BE2C (cell line): Measurements from ENCODE around the gene TSEN34. TPM values are rescaled to one million over a fixed set of nuclear protein-coding genes. Genes with fewer than 3 reads are reported as not detected.

Experiments used
- DNase-seq: peaks from one replicate; pipeline ENCODE4 v3.0.0-alpha.2; 2020
- H3K27me3 ChIP-seq: fragments of 250-450 bp; sonication (Bioruptor Pico); 2 replicates; pipeline ENCODE4 v1.5.1; 2020; ENCODE audit warnings: mild to moderate bottlenecking
- H3K36me3 ChIP-seq: fragments of 250-450 bp; sonication (Bioruptor Pico); 2 replicates; pipeline ENCODE4 v1.5.1; 2020; ENCODE audit warnings: mild to moderate bottlenecking
- H3K4me1 ChIP-seq: fragments of 250-450 bp; sonication (Bioruptor Pico); 2 replicates; pipeline ENCODE4 v1.5.1; 2020
- H3K4me3 ChIP-seq: 2 replicates; pipeline ENCODE4 v1.5.1; 2011; ENCODE audit warnings: low read depth, low read length
- H3K9me3 ChIP-seq: fragments of 250-450 bp; sonication (Bioruptor Pico); 2 replicates; pipeline ENCODE4 v1.5.1; 2020
- polyA plus RNA-seq: library from polyadenylated mRNA; unstranded; fragments of >200 nt; gene quantifications from one replicate; pipeline ENCODE4 v1.2.1, GENCODE V29; 2012; ENCODE audit warnings: low read depth, missing spikeins; ENCODE audit not compliant: insufficient read length, insufficient read depth
- TF ChIP-seq, protein P1 (sequence below): IDR thresholded peaks from 2 replicates; pipeline ENCODE4 v1.5.1; 2012; ENCODE audit warnings: mild to moderate bottlenecking, low read depth, low read length

TSEN34 gene
- polyA plus RNA-seq, result 27.7 TPM

DNA sequence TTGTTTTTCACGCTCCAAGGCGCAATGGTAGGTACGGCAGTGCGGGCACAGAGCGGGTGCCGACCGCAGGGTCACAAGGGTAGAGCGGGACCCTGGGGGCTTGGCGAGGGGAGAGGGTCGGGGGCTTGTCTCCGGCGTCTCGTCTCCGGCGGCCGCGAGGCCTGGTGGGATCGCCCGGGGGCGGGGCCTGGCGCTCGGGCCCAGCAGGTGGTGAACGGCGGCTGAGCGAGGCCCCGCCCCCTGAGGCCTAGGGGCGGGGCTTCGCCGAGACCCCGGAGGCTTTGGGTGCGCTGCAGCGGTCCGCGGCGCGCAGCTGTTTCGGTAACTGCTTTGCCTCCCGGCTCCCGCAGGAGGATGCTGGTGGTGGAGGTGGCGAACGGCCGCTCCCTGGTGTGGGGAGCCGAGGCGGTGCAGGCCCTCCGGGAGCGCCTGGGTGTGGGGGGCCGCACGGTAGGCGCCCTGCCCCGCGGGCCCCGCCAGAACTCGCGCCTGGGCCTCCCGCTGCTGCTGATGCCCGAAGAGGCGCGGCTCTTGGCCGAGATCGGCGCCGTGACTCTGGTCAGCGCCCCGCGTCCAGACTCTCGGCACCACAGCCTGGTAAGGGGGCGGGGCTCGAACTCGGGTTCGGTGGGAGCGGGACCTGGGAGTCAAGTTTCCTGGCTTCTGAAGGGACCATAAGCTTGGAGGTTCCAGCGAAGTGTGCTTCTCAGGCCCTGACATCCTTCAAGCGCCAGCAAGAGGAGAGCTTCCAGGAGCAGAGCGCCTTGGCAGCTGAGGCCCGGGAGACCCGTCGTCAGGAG, at the start of gene TSEN34:
TSEN34 (plus strand) TSS at position 298 of the 800 bp plus-strand sequence; CDS start at position 355, 57 bp downstream.
- H3K9me3 ChIP-seq, result no peaks in the 10 kb centered on the region
- peak within 1 kb of the TSS; percentile 78 for H3K4me3 ChIP-seq
- TF ChIP-seq, protein P1, sequence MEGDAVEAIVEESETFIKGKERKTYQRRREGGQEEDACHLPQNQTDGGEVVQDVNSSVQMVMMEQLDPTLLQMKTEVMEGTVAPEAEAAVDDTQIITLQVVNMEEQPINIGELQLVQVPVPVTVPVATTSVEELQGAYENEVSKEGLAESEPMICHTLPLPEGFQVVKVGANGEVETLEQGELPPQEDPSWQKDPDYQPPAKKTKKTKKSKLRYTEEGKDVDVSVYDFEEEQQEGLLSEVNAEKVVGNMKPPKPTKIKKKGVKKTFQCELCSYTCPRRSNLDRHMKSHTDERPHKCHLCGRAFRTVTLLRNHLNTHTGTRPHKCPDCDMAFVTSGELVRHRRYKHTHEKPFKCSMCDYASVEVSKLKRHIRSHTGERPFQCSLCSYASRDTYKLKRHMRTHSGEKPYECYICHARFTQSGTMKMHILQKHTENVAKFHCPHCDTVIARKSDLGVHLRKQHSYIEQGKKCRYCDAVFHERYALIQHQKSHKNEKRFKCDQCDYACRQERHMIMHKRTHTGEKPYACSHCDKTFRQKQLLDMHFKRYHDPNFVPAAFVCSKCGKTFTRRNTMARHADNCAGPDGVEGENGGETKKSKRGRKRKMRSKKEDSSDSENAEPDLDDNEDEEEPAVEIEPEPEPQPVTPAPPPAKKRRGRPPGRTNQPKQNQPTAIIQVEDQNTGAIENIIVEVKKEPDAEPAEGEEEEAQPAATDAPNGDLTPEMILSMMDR, result no peak
- DNase-seq, result peak; percentile 93
- no peaks in the 10 kb centered on the region for H3K27me3 ChIP-seq
- no peaks in the 10 kb centered on the region for H3K4me1 ChIP-seq
- no peaks in the 10 kb centered on the region for H3K36me3 ChIP-seq

DNA sequence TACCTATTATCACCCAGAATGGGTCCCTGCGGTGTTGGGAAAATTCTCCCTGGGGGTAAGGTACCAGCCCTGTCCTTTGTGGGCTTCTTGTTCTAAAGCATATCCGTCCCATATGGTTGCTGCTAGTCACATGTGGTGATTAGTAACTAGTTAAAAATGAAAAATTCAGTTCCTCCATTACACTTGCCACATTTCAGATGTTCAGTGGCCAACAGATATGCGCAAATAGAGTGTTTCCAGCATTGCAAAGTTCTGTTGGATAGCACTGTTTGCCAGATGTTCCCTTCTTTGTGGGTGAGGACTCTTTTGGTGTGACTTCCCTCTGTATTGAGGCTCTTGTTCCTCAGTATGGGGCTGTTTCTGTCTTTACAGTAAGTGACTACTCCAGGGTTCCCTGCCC, 49.8 kb upstream of the TSEN34 start:
- H3K4me3 ChIP-seq, result no peak overlapping the region

DNA sequence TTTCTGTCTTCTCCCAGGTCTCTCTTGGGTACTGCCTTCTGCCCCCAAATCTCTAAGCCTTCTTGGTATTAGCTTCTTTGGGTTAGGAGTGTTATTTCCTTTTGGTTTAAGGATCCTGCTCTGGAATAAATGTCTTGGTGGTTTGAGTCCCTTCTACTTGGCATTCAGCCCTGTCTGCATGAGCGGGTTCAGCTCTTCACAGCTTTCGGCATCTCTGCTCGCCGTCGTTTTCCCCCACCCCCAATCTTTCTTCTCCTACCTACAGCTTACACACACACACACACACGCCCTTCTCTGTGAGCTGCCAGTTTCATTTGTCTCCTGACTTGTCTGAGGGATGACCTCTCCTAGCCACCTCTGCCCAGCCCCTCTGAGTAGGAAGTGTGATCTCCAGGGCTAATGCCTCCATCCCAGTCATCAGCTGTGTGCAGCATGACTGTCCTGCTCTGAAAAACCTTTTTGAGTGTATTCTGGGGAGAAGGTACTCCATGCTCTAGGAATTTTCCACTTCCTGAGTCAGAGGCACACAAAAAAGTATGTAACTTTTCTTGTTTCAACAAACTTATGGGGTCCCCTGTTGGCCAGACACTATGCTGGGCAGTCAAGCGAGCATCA, 48.8 kb upstream of the TSEN34 start:
- H3K9me3 ChIP-seq, result no peaks in the 10 kb centered on the region
- H3K36me3 ChIP-seq, result peaks cover 64% of the 10 kb centered on the region
- no peaks in the 10 kb centered on the region for H3K27me3 ChIP-seq
- no peak overlapping the region for H3K4me3 ChIP-seq
- no peaks in the 10 kb centered on the region for H3K4me1 ChIP-seq
- TF ChIP-seq, protein P1, result no peak
- DNase-seq, result no peak

More for the DNA sequence above, 49.8 kb upstream of the TSEN34 start:
- Histone ChIP-seq H3K27me3 (no peaks in the 10 kb centered on the region), H3K36me3 (peaks cover 55% of the 10 kb centered on the region), H3K9me3 (no peaks in the 10 kb centered on the region), H3K4me1 (no peaks in the 10 kb centered on the region)
- DNase-seq, result no peak
- TF ChIP-seq, protein P1, result no peak

DNA sequence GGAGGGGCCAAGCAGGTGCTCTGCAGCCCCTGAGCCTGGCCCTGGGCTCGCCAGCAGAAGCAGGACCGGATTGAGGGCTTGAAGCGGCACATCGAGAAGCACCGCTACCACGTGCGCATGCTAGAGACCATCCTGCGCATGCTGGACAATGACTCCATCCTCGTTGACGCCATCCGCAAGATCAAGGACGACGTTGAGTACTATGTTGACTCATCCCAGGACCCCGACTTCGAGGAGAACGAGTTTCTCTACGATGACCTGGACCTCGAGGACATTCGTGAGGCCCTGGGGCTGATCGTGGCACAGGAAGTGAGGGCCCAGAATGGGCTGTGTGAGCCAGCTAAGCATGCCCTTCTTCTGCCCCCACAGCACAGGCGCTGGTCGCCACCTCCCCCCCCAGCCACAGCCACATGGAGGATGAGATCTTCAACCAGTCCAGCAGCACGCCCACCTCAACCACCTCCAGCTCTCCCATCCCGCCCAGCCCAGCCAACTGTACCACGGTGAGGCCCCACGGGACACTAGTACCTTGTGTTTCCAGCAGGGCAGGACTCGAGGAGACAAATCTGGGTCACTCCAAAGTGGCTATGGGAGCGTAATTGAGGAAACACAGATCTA, 45.5 kb upstream of the TSEN34 start:
- DNase-seq, result no peak
- Histone ChIP-seq H3K9me3 (no peaks in the 10 kb centered on the region), H3K4me3 (no peak overlapping the region), H3K4me1 (no peaks in the 10 kb centered on the region), H3K36me3 (peaks cover 93% of the 10 kb centered on the region), H3K27me3 (no peaks in the 10 kb centered on the region)
- TF ChIP-seq, protein P1, result no peak

DNA sequence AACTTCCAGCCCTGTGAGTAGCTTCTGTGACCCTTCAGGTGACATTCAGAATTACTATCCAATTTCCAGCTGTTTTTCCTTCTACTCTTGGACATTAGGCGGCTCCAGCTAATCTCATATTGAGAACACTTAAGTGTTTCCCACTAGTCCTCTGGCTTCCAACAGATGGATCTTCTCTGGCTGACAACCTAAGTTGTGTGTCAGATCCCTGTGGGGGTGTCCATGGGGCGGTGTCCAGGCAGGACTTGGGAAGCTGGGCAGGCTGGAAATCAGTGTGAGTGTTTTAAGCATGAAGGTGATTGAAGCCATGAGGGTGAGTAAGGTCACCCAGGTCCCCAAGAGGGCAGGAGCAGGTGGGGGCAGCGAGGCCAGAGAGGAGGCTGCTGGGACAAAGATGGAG, 43.4 kb upstream of the TSEN34 start:
- Histone ChIP-seq H3K36me3 (peaks cover 95% of the 10 kb centered on the region), H3K4me1 (no peaks in the 10 kb centered on the region), H3K27me3 (no peaks in the 10 kb centered on the region), H3K9me3 (no peaks in the 10 kb centered on the region), H3K4me3 (no peak overlapping the region)
- TF ChIP-seq, protein P1, result no peak
- no peak for DNase-seq
